ENCODE measurements around the gene SAP30BP.

- no peak for TF ChIP-seq CTCF (IDR thresholded peaks at IDR 0.05 in 2 of 3, conservative IDR thresholded peaks at IDR 0.05 in 1 of 3; ENCODE audit: borderline replicate concordance in 1 of 3, insufficient read depth in 1 of 3, low read depth in 2 of 3, low read length in 2 of 3)
- no peak for TF ChIP-seq POLR2AphosphoS5 (IDR thresholded peaks at IDR 0.05; ENCODE audit: low read depth, low read length)
- no peak for TF ChIP-seq POLR2A (IDR thresholded peaks at IDR 0.05; ENCODE audit: borderline replicate concordance, extremely low read depth, insufficient read depth, insufficient read length)
- TF ChIP-seq EZH2 (IDR thresholded peaks at IDR 0.05) = no peak
- no peak for TF ChIP-seq FOSL1 (IDR thresholded peaks at IDR 0.05; ENCODE audit: low read depth)
- TF ChIP-seq REST (IDR thresholded peaks at IDR 0.05; ENCODE audit: low read depth) = no peak
These were observed 5.6 kb upstream of the SAP30BP start for GRCh38 chr17:75661531-75661930.
